Urothelium cell line (cell line): ENCODE measurements around the gene PHYHIPL.
"Not testable (repeated sequence)": the region's sequence is repeated elsewhere in the genome, so short reads cannot be mapped to it uniquely, and the experiment has no call there.

Experiments used
- DNase-seq: peaks from one replicate; pipeline ENCODE4 v3.0.0; 2011; ENCODE audit warnings: low spot score, mixed read lengths
- FAIRE-seq: peaks from 2 replicates; lab custom pipeline; 2011; peaks lifted over from hg19 to GRCh38; lab: Jason Lieb, UNC

Gene PHYHIPL

GRCh38 chr10:59190332-59190731 lies 13.9 kb downstream of the PHYHIPL start:
- DNase-seq (no peak), FAIRE-seq (no peak)

DNA sequence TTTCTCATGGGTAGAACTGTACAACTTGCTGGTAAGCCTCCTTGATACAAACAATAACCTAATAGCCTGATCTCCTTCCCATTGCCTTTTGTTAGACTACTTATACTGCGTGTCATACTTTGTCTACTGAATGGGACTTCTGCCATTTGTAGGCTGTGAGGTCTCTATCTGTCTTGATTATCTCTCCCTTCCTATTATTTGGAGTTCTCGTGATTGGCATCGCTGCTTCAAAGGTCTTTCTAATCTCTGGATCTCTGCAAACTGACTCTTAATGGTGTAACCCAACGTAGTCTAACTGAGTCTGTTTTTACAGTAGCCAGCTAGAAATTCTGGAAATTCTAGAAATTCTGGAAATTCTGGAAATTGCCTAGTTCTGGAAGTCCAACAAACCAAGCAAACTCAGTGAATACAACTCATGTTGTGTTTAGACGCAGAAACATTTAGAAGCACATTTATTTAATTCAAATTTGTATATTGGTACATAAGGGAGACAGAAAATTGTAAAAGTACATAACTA lies 29.8 kb downstream of the PHYHIPL start:
- FAIRE-seq (no peak), DNase-seq (no peak)

DNA sequence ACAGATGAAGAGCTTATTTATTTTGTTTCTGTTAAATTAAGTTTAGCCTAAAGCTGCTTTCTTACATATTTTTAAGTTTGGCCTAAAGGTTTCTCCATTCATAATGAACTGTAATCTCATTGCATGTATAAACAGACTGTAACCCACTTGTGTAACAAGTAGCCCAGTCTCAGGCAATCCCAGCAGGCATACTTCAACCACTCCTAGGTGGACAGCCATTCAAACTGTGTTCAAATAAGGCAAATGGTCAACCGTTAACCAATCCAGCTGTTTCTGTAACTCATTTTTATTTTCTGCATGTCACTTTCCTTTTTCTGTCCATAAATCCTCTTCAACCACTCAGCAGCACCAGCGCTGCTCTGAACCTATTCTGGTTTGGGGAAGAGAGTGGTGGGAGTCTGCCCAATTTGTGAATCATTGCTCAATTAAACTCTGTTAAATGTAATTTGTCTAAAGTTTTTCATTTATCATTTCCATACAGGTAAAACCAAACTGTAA lies 35.9 kb downstream of the PHYHIPL start:
- FAIRE-seq (no peak), DNase-seq (no peak)

DNA sequence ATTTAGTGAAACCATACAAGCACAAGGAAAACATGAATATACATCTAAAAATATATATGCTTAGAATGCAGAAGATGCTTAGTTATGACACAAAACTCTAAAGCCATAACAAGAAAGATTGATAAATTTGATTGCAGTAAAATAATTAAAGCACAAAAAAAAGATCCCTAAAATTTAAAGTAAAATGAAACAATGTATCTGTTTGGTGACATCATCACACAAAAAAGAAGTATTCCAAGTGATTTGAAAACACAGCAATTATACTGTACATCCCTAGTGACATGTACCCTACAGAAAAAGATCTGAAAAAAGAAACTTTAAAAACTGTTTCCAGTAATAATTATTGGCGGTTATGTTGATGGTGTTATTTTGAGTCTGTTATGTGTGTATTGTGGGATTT lies 37.7 kb downstream of the PHYHIPL start:
- FAIRE-seq: no peak

DNA sequence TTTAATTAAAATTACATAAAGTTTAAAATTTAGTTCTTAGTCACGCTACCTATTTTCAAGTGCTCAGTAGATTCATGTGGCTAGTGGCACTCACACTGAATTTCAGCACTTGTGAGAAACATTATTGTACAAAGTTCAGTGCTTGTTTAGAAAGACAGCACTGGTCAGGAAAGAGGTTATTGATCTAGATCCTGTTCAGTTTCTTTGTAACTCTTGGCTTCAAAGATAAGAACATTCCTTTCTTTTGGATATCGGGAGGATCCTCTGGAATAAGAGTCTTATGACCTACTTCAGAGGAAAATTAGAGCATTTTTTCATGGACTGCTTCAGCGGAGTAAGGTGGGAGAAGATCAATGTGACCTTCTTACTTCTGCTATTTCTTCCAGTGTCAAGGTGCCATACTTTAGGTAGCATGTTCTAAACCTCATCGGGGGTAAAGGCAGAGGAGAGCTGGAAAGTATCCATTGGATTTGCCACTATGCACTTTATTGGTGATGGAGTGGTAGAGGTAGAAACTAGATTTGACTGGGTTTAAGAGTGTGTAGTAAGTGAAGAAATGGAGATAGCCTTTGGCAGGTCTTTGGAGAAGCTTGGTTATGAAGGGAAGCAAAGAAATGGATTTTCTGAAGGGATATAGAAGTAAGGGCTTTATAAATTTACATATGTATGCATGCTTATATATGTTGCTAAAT lies 39.9 kb downstream of the PHYHIPL start:
- FAIRE-seq (no peak), DNase-seq (no peak)

More for the DNA sequence above, 37.7 kb downstream of the PHYHIPL start:
- no peak for DNase-seq

DNA sequence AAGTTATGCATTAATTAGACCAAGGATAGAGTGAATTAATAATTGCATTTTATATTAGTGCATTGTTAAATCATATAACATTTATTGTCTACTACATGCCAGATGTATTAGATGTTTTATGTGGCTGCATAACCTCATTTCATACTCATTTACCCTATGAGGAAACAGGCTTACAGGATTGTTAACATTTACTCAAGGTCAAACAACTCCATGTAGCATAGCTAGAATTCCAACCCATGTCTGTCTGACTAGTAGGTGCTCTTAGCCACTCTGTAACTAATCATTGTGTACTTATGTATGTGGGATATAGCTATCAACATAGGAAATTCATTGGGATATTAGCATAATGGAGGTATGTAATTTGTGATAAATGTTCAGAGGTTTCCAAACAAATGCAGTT lies 46.3 kb downstream of the PHYHIPL start:
- DNase-seq: no peak
- FAIRE-seq: no peak

GRCh38 chr10:59223597-59223996 lies 47.2 kb downstream of the PHYHIPL start:
- DNase-seq, FAIRE-seq: not testable (repeated sequence)

DNA sequence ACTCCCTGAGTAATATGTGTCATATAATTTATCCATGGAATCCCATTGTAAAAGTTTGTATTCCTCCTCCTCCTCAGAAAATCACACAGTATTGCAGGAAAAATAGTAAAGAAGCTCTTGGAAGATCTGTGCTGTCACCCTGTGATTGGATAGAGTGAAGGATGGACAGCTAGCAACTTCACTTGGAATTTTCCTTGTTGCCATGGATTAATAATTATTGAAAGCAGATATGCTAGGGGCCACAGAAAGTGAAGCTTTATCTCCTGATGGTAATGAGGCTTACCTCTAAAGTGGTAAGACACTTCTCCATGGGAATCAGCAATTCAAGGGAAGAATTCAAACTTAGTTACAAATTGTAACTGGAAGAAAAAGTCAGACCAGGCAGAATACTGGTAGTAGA lies 48.8 kb downstream of the PHYHIPL start:
- no peak for DNase-seq
- FAIRE-seq: no peak

DNA sequence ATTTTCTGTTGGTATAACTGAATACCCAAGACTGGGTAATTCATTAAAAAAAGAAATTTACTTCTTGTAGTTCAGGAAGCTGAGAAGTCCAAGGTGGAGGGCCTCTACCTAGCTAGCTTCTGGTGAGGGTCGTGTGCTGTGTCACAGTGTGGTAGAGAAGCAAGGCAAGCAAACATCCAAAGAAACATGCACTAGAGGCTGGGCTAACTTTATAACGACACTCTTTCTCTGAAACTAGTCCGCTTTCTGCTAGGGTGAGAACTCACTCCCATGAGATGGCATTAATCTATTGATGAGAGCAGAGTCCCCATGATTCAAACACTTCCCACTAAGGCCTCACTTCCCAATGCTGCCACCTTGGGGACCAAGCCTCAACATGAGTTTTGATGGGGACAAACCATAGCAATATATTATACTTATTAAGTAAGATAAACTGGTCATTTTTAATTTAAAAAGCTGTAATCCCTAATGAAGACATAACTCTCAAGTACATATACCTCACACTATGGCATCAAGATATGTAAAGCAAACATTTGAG lies 50.8 kb downstream of the PHYHIPL start:
- no peak for FAIRE-seq
- no peak for DNase-seq

DNA sequence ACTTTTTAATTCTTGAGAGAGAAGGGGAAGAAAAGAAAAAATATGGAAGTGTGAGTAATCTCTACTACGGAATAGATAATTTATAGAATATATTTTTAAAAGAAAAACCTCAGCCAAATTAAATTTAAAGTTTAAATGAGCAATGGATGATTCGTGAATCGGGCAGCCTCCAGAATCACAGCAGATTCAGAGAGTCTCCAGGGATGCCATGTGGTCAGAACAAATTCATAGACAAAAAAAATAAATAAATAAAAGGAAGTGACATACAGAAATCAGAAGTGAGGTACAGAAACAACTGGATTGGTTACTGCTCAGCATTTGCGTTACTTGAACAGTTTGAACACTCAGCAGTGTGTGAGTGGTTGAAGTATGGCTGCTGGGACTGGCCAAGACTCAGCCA lies 53.0 kb downstream of the PHYHIPL start:
- no peak for DNase-seq
- FAIRE-seq: no peak

GRCh38 chr10:59234194-59234593 lies 57.8 kb downstream of the PHYHIPL start:
- DNase-seq: no peak
- no peak for FAIRE-seq

- DNase-seq (peak; percentile 12), FAIRE-seq (no peak)
These were observed 58.5 kb downstream of the PHYHIPL start for GRCh38 chr10:59234816-59235429.

GRCh38 chr10:59236064-59236697 lies 59.7 kb downstream of the PHYHIPL start:
- DNase-seq (no peak), FAIRE-seq (no peak)

DNA sequence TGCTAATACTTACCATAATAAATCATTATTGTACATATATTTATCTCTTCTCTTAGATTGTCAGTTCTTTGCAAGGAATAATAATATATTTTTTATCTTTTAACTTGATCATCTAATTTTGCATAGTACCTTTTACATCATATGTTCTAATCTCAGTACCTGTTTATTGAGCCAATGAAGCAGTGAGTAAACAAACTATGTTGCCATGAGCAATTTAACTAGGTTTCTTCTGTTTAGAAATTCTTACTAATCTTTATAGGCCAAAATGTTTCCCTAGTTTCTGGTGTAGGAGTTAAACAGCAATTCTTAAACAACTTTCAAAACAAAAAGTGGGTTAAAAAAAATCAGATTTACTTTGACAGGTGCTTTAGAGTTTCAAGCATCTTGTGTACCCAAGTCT lies 61.3 kb downstream of the PHYHIPL start:
- DNase-seq (no peak), FAIRE-seq (no peak)

GRCh38 chr10:59239108-59239507 lies 62.7 kb downstream of the PHYHIPL start:
- not testable (repeated sequence) for FAIRE-seq, DNase-seq

GRCh38 chr10:59240582-59241183 lies 64.2 kb downstream of the PHYHIPL start:
- no peak for FAIRE-seq
- DNase-seq: peak; percentile 20

GRCh38 chr10:59242057-59242456 lies 65.6 kb downstream of the PHYHIPL start:
- DNase-seq (no peak), FAIRE-seq (no peak)

DNA sequence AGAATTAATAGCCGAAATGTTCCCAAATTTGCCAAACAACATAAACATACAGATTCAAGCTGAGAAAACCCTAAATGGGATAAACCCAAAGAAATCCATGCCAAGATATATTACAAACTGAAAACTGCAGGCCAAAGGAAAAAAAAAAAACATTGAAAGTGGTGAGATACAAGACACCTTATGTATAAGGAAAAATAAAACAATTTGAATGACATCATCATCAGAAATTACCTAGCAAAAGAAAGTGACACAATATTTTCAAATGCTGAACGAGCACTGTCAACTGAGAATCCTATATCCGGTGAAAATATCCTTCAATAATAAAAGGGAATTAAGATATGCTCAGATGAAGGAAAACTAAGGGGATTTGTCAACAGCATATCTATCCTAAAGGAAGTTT lies 66.5 kb downstream of the PHYHIPL start:
- DNase-seq: no peak
- FAIRE-seq: no peak

- DNase-seq (no peak), FAIRE-seq (no peak)
These were observed 67.3 kb downstream of the PHYHIPL start for GRCh38 chr10:59243611-59244195.

DNA sequence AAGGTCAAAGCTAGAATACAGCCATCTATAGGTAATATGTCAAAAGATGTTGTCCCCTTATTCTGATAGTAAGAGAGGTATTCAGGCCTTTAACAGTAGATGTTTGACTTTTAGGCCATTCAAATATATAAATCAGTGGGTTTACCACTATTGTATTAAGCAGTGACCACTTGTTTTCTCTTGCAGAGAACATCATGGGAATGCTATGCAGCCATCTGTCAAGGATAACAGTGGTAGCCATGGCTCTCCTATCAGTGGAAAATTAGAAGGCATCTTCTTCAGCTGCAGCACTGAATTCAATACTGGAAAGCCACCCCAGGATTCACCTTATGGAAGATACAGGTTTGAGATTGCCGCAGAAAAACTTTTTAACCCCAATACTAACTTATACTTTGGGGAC lies 68.4 kb downstream of the PHYHIPL start:
- FAIRE-seq: no peak

DNA sequence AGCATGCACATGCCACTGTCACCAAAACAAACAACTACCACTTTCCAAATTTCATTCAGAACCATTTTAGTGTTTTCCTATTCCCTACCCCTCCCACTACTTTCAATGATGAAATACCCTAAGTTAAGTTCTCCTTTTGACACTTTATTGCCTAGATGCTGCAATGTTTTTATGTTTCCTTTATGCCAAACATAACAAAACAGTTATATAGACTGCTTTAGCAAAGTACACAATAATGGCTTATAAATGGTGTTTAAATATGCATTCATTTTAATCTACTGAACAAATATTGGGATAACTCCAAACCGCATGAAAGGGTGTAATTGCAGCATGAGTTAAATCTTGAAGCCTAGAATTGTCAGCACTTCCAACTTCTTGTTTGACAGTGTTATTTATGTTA lies 69.2 kb downstream of the PHYHIPL start:
- DNase-seq (no peak), FAIRE-seq (no peak)

More for the DNA sequence above, 68.4 kb downstream of the PHYHIPL start:
- DNase-seq: no peak
